GM12878 (cell line): ENCODE measurements around the gene DCAF4L1. TPM values are rescaled to one million over a fixed set of nuclear protein-coding genes. Genes with fewer than 3 reads are reported as not detected.

Source experiments
- CHD2 ChIP-seq: IDR thresholded peaks from 2 replicates; pipeline ENCODE4 v1.6.1; 2011; ENCODE audit warnings: low read depth, low read length, improper control_type of control experiment, borderline replicate concordance
- ELK1 ChIP-seq: IDR thresholded peaks from 2 replicates; pipeline ENCODE4 v1.6.1; 2012; ENCODE audit warnings: low read depth, low read length, improper control_type of control experiment
- ETV6 ChIP-seq, 2 experiments: fragments of 450-650 bp in 1 of 2; IDR thresholded peaks in 1 of 2; conservative IDR thresholded peaks in 1 of 2; 2 replicates each; pipeline ENCODE4 v1.6.1; 2014; ENCODE audit warnings: antibody characterized with exemption in 1 of 2, borderline replicate concordance in 1 of 2, low read depth in 1 of 2, mild to moderate bottlenecking in 1 of 2, moderate library complexity in 1 of 2
- GABPA ChIP-seq: IDR thresholded peaks from 2 replicates; pipeline ENCODE4 v1.6.1; 2014; ENCODE audit warnings: antibody characterized with exemption, low read depth, mild to moderate bottlenecking, inconsistent platforms
- GATAD2B ChIP-seq: fragments of 450-650 bp; conservative IDR thresholded peaks from 2 replicates; pipeline ENCODE4 v1.6.1; 2017; ENCODE audit warnings: low read depth, mild to moderate bottlenecking, moderate library complexity
- IKZF1 ChIP-seq: fragments of 450-650 bp; conservative IDR thresholded peaks from 2 replicates; pipeline ENCODE4 v1.6.1; 2017; ENCODE audit warnings: antibody characterized with exemption, mild to moderate bottlenecking
- MEF2B ChIP-seq: fragments of 450-650 bp; IDR thresholded peaks from 2 replicates; pipeline ENCODE4 v1.6.1; 2018; ENCODE audit warnings: mild to moderate bottlenecking, moderate library complexity; ENCODE audit not compliant: partially characterized antibody, poor library complexity, severe bottlenecking
- MTA2 ChIP-seq: fragments of 450-650 bp; IDR thresholded peaks from 2 replicates; pipeline ENCODE4 v1.6.1; 2016; ENCODE audit warnings: low read depth, mild to moderate bottlenecking, moderate library complexity
- PAX5 ChIP-seq: IDR thresholded peaks from 2 replicates; pipeline ENCODE4 v1.6.1; 2011; ENCODE audit warnings: low read depth, low read length, borderline replicate concordance
- RFX5 ChIP-seq: IDR thresholded peaks from 2 replicates; pipeline ENCODE4 v1.6.1; 2011; ENCODE audit warnings: low read depth, low read length, improper control_type of control experiment
- RUNX3 ChIP-seq: IDR thresholded peaks from 2 replicates; pipeline ENCODE4 v1.6.1; 2012; ENCODE audit warnings: low read length, inconsistent platforms
- STAT1 ChIP-seq: fragments of 450-650 bp; conservative IDR thresholded peaks from 2 replicates; pipeline ENCODE4 v1.6.1; 2014; ENCODE audit warnings: antibody characterized with exemption, mild to moderate bottlenecking
- SUZ12 ChIP-seq: fragments of 200-600 bp; sonication (generic); IDR thresholded peaks from one replicate; pipeline ENCODE4 v1.6.1; 2018; ENCODE audit warnings: antibody characterized with exemption, mild to moderate bottlenecking; ENCODE audit not compliant: unreplicated experiment
- YY1 ChIP-seq: IDR thresholded peaks from 2 replicates; pipeline ENCODE4 v1.6.1; 2011; ENCODE audit warnings: low read depth, mild to moderate bottlenecking, low read length
- ZNF207 ChIP-seq: fragments of 450-650 bp; IDR thresholded peaks from 2 replicates; pipeline ENCODE4 v1.6.1; 2014; ENCODE audit warnings: antibody characterized with exemption, mild to moderate bottlenecking, borderline replicate concordance
- polyA plus RNA-seq, 11 experiments: library from polyadenylated mRNA; depleted of rRNA in 4 of 11; unstranded in 6 of 11; stranded (reverse) in 5 of 11; fragments of >200 nt; fragmentation: Nextera tagmentation in 4 of 11; fragmentation: Illumina TruSeq in 1 of 11; extraction: Ambion mirVana in 4 of 11; extraction: Trizol in 1 of 11; gene quantifications; 1 replicate in 1 of 11; 2 replicates in 10 of 11; pipeline versions ENCODE4 v1.2.1 to v1.2.3, GENCODE V29; 2011 to 2016; ENCODE audit warnings: inconsistent platforms in 2 of 11, missing spikeins in 2 of 11, low read depth in 1 of 11
- total RNA-seq, 4 experiments: library from RNA; depleted of rRNA in 3 of 4; stranded (reverse); fragments of >200 nt in 3 of 4; fragmentation: Illumina TruSeq in 1 of 4; extraction: Trizol in 1 of 4; gene quantifications; 2 replicates each; pipeline versions ENCODE4 v1.2.1 to v1.2.3, GENCODE V29; 2013 to 2021
- TF ChIP-seq, protein P1 (sequence below): fragments of 450-650 bp; IDR thresholded peaks from 2 replicates; pipeline ENCODE4 v1.6.1; 2018; ENCODE audit warnings: borderline replicate concordance, mild to moderate bottlenecking; ENCODE audit not compliant: partially characterized antibody
- TF ChIP-seq, protein P2 (sequence below): fragments of 450-650 bp; IDR thresholded peaks from 2 replicates; pipeline ENCODE4 v1.6.1; 2017; ENCODE audit warnings: mild to moderate bottlenecking, low read depth, inconsistent platforms; ENCODE audit not compliant: poor library complexity, severe bottlenecking
- TF ChIP-seq, protein P3 (sequence below): fragments of 450-650 bp; IDR thresholded peaks from 2 replicates; pipeline ENCODE4 v1.6.1; 2017; ENCODE audit warnings: mild to moderate bottlenecking

The DCAF4L1 gene
- total and polyA plus RNA-seq, 10 of the 15 experiments (the other 5 are each of a cell fraction or from before 2014, with no cell fraction given): 0.04 to 0.48 (median 0.18) TPM

DNA sequence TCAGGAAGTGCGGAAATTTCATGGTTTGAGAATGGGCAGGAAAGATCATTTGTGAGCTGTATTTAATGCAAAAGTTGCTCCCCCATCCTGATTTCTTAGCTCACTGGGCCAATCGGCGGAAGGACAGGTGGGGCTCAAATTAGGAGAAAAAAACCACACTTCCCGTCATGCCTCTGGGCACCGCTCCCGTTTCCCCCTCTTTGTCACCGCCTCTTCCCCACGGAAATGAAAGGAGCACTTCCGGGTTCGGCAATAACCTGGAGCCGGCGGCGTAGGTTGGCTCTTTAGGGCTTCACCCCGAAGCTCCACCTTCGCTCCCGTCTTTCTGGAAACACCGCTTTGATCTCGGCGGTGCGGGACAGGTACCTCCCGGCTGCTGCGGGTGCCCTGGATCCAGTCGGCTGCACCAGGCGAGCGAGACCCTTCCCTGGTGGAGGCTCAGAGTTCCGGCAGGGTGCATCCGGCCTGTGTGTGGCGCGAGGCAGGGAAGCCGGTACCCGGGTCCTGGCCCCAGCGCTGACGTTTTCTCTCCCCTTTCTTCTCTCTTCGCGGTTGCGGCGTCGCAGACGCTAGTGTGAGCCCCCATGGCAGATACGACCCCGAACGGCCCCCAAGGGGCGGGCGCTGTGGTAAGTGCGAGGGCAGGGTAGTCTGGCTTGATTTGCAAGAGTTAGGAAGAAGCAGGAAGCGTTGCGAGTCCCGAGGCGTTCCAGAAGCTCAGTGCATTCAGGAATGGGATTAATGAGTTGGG, 46.5 kb upstream of the DCAF4L1 start, which contains the start of gene TMEM33 (continued):
- TF ChIP-seq GATAD2B: peak; percentile 74
- no peak for TF ChIP-seq SUZ12
- TF ChIP-seq PAX5: no peak
- peak; percentile 35 for TF ChIP-seq MEF2B
- no peak for TF ChIP-seq STAT1
- TF ChIP-seq ELK1: no peak
- TF ChIP-seq, protein P1, sequence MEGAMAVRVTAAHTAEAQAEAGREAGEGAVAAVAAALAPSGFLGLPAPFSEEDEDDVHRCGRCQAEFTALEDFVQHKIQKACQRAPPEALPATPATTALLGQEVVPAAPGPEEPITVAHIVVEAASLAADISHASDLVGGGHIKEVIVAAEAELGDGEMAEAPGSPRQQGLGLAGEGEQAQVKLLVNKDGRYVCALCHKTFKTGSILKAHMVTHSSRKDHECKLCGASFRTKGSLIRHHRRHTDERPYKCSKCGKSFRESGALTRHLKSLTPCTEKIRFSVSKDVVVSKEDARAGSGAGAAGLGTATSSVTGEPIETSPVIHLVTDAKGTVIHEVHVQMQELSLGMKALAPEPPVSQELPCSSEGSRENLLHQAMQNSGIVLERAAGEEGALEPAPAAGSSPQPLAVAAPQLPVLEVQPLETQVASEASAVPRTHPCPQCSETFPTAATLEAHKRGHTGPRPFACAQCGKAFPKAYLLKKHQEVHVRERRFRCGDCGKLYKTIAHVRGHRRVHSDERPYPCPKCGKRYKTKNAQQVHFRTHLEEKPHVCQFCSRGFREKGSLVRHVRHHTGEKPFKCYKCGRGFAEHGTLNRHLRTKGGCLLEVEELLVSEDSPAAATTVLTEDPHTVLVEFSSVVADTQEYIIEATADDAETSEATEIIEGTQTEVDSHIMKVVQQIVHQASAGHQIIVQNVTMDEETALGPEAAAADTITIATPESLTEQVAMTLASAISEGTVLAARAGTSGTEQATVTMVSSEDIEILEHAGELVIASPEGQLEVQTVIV: peak; percentile 60
- TF ChIP-seq RFX5: no peak
- TF ChIP-seq CHD2: peak; percentile 76
- peak; percentile 95 for TF ChIP-seq MTA2
- peak; percentile 97 for TF ChIP-seq IKZF1
- TF ChIP-seq RUNX3: peak; percentile 80
- TF ChIP-seq YY1: no peak
- TF ChIP-seq, protein P2, sequence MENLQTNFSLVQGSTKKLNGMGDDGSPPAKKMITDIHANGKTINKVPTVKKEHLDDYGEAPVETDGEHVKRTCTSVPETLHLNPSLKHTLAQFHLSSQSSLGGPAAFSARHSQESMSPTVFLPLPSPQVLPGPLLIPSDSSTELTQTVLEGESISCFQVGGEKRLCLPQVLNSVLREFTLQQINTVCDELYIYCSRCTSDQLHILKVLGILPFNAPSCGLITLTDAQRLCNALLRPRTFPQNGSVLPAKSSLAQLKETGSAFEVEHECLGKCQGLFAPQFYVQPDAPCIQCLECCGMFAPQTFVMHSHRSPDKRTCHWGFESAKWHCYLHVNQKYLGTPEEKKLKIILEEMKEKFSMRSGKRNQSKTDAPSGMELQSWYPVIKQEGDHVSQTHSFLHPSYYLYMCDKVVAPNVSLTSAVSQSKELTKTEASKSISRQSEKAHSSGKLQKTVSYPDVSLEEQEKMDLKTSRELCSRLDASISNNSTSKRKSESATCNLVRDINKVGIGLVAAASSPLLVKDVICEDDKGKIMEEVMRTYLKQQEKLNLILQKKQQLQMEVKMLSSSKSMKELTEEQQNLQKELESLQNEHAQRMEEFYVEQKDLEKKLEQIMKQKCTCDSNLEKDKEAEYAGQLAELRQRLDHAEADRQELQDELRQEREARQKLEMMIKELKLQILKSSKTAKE: peak; percentile 16
- peak; percentile 52; the same call in 1 of the 2 replicates for TF ChIP-seq ZNF207
- TF ChIP-seq GABPA: peak; percentile 100
- peak in 1 of 2 experiments; percentile 97; a peak in 2 of 4 replicates for TF ChIP-seq ETV6 (conservative IDR thresholded peaks at IDR 0.05 in 1 of 2, IDR thresholded peaks at IDR 0.05 in 1 of 2; ENCODE audit: borderline replicate concordance in 1 of 2, low read depth in 1 of 2)
- TF ChIP-seq, protein P3, sequence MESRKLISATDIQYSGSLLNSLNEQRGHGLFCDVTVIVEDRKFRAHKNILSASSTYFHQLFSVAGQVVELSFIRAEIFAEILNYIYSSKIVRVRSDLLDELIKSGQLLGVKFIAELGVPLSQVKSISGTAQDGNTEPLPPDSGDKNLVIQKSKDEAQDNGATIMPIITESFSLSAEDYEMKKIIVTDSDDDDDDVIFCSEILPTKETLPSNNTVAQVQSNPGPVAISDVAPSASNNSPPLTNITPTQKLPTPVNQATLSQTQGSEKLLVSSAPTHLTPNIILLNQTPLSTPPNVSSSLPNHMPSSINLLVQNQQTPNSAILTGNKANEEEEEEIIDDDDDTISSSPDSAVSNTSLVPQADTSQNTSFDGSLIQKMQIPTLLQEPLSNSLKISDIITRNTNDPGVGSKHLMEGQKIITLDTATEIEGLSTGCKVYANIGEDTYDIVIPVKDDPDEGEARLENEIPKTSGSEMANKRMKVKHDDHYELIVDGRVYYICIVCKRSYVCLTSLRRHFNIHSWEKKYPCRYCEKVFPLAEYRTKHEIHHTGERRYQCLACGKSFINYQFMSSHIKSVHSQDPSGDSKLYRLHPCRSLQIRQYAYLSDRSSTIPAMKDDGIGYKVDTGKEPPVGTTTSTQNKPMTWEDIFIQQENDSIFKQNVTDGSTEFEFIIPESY: no peak
